Stomach (tissue), 9 donors: Measurements from ENCODE around the gene XRCC1. TPM values are rescaled to one million over a fixed set of nuclear protein-coding genes. Genes with fewer than 3 reads are reported as not detected.
A peak's percentile ranks its signal among the peaks of the same experiment; 100 is the strongest.

Experiments used
- DNase-seq, 2 donors: peaks; one replicate each; pipeline versions ENCODE4 v3.0.0 to v3.0.0-alpha.2; 2013 to 2019
- H3K27ac ChIP-seq, 5 donors: fragments of 200-600 bp in 4 of 5; sonication (generic) in 4 of 5; one replicate each; pipeline ENCODE4 v1.5.1; 2013 to 2019; ENCODE audit warnings: mild to moderate bottlenecking in 1 of 5, moderate library complexity in 1 of 5
- H3K27me3 ChIP-seq, 3 donors: fragments of 200-600 bp; sonication (generic); one replicate each; pipeline ENCODE4 v1.5.1; 2017 to 2019; ENCODE audit warnings: mixed run types in 1 of 3
- H3K36me3 ChIP-seq, 4 donors: fragments of 200-600 bp; sonication (generic); 1 replicate in 3 of 4; 2 replicates in 1 of 4; pipeline ENCODE4 v1.5.1; 2016 to 2019
- H3K4me1 ChIP-seq, 4 donors: fragments of 200-600 bp; sonication (generic); one replicate each; pipeline ENCODE4 v1.5.1; 2016 to 2019
- H3K4me3 ChIP-seq, 4 donors: fragments of 200-600 bp; sonication (generic) in 3 of 4; one replicate each; pipeline ENCODE4 v1.5.1; 2016 to 2019; ENCODE audit warnings: mild to moderate bottlenecking in 1 of 4
- H3K9me3 ChIP-seq, 4 donors: fragments of 200-600 bp; sonication (generic); one replicate each; pipeline ENCODE4 v1.5.1; 2016 to 2019
- EP300 ChIP-seq: sonication (generic); formaldehyde crosslinking; IDR thresholded peaks from one replicate; pipeline ENCODE4 v1.6.1; 2017; ENCODE audit warnings: antibody characterized with exemption
- POLR2A ChIP-seq, 4 donors: fragments of 450-650 bp; IDR thresholded peaks; one replicate each; pipeline ENCODE4 v1.6.1; 2016; ENCODE audit warnings: antibody characterized with exemption in 4 of 4, control low read depth in 2 of 4, mild to moderate bottlenecking in 1 of 4, moderate library complexity in 1 of 4
- POLR2AphosphoS5 ChIP-seq, 3 donors: sonication (generic); formaldehyde crosslinking; IDR thresholded peaks; one replicate each; pipeline ENCODE4 v1.6.1; 2016; ENCODE audit warnings: antibody characterized with exemption in 3 of 3
- WGBS, 5 donors: extraction: QIAGEN DNeasy Blood & Tissue Kit in 3 of 5; methylation state at CpG; one replicate each; pipeline versions ENCODE4 v1.1.5 to v1.1.7; 2013 to 2018; 5-methylcytosine and 5-hydroxymethylcytosine counted together
- intact Hi-C: fragments of 100-400 bp; cut with DNase I; formaldehyde crosslinking; loops from one replicate; pipeline ENCODE4 v1.15.1; 2023; ENCODE audit warnings: low total_unique reads
- polyA plus RNA-seq, 3 donors: library from polyadenylated mRNA; stranded (reverse); fragments of 200-250 nt; gene quantifications; one replicate each; pipeline ENCODE4 v1.2.3, GENCODE V29; 2013
- total RNA-seq, 5 donors: library from RNA; depleted of rRNA; stranded (reverse); fragments of >200 nt; gene quantifications; one replicate each; pipeline versions ENCODE4 v1.1.0 to v1.2.3, GENCODE V29; 2014 to 2016
- TF ChIP-seq, protein P1 (sequence below), 7 experiments: fragments of 450-650 bp in 4 of 7; fragments of 200-600 bp in 3 of 7; sonication (generic) in 3 of 7; IDR thresholded peaks; one replicate each; pipeline ENCODE4 v1.5.1; 2016 to 2019; ENCODE audit warnings: antibody characterized with exemption in 7 of 7, control low read depth in 2 of 7, mild to moderate bottlenecking in 1 of 7
- donor health status: healthy with polysubstance abuse.
- donor health status: Bipolar disorder and iron deficiency.
- donor health status: healthy.

Gene XRCC1
- total and polyA plus RNA-seq, 8 donors: 10.8 to 42.5 (median 17.4) TPM

DNA sequence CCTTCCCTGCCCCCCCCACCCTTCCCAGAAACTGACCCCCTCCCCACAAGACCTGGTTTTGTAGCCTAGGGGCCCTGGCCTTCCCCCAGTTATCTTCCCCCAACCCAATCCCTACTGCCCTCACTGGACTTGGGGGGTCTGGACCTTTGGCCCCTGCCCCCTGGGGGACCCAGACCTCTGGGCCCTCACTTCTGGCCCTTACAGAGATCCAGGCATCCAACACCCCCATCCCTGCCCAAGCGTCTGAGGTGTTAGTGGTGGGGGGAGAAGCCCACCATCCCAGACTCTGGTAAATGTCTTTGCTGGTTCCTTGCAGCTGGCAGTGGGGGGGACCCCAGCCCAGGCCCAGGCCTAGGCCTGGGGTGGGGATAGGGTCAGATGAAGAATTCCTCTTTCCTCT, 47.6 kb upstream of the XRCC1 start:
- WGBS, 5 donors: 64 to 100% (median 88%) methylated on average over 1 of the region's 1 CpG
- no peak for DNase-seq
- Histone ChIP-seq H3K27me3 (no peaks in the 10 kb centered on the region), H3K27ac (no peak overlapping the region), H3K9me3 (no peaks in the 10 kb centered on the region), H3K36me3 (no peaks in the 10 kb centered on the region), H3K4me3 (no peak overlapping the region), H3K4me1 (peaks cover 0 to 33% (median 23%) of the 10 kb centered on the region in 4 donors)
- TF ChIP-seq, protein P1, sequence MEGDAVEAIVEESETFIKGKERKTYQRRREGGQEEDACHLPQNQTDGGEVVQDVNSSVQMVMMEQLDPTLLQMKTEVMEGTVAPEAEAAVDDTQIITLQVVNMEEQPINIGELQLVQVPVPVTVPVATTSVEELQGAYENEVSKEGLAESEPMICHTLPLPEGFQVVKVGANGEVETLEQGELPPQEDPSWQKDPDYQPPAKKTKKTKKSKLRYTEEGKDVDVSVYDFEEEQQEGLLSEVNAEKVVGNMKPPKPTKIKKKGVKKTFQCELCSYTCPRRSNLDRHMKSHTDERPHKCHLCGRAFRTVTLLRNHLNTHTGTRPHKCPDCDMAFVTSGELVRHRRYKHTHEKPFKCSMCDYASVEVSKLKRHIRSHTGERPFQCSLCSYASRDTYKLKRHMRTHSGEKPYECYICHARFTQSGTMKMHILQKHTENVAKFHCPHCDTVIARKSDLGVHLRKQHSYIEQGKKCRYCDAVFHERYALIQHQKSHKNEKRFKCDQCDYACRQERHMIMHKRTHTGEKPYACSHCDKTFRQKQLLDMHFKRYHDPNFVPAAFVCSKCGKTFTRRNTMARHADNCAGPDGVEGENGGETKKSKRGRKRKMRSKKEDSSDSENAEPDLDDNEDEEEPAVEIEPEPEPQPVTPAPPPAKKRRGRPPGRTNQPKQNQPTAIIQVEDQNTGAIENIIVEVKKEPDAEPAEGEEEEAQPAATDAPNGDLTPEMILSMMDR (IDR thresholded peaks at IDR 0.05): no peak
- TF ChIP-seq EP300 (no peak), POLR2AphosphoS5 (IDR thresholded peaks at IDR 0.05) (no peak), POLR2A (IDR thresholded peaks at IDR 0.05) (no peak)
- intact Hi-C loops: no loop called here

- 53 to 86% (median 74%) methylated on average over 4 of the region's 4 CpGs for WGBS, 5 donors
- Histone ChIP-seq H3K36me3 (no peaks in the 10 kb centered on the region), H3K9me3 (no peaks in the 10 kb centered on the region), H3K27ac (no peak overlapping the region), H3K4me3 (no peak overlapping the region), H3K27me3 (no peaks in the 10 kb centered on the region), H3K4me1 (peaks cover 0 to 33% (median 23%) of the 10 kb centered on the region in 4 donors)
- no peak for DNase-seq
- intact Hi-C loops: no loop called here
- TF ChIP-seq, protein P1 (IDR thresholded peaks at IDR 0.05): no peak
- no peak for TF ChIP-seq POLR2A (IDR thresholded peaks at IDR 0.05)
Measured at GRCh38 chr19:43622070-43622469, 46.7 kb upstream of the XRCC1 start.

DNA sequence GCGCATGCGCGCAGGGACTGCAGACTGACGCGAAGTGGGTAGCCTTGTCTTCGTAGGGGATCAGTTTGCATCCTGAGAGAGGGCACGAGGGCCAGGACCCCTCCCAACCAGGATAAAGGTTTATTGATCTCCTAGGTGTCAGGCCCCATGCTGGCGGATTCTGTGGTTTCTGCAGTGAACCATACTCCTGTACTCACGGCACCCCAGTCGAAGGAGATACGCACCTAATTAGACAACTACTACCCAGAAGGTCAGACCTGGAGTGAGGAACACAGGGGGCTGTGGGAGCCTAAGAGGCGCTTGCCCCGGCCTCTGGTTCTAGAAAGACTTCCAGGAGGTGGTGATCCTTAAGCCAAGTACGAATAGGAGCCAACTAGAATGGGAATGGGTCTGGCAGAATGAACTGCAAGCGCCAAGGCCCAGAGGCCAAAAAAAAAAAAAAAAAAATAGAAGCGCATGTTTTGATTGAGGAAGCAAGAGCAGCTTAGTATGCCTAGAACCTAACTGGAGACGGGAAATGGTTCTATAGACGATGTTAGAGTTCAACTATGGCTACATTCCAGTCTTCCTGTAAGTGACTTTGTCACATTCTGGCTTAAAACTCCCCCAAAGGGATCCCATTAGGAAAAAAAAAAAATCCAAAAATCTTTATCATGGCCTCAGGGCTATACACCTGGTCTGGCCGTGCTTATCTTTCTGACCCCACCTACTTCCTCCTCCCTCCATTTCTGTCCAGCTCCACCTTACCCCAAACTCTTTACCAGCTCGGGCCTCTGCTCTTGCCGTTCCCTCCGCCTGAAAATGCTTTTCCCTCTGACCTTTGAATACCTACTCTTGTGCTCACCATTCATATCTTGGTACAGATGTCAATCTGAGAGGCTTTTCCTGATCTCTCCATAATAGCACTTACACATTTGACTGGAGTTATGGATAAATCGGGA, 45.0 kb upstream of the XRCC1 start:
- 33 to 51% (median 36%) methylated on average over 15 to 23 of the region's 23 CpGs for WGBS, 5 donors
- H3K27me3 ChIP-seq: no peaks in the 10 kb centered on the region
- H3K27ac ChIP-seq: peak overlapping the region; percentile 86 to 96 (median 95)
- peaks cover 0 to 39% (median 27%) of the 10 kb centered on the region in 4 donors for H3K4me1 ChIP-seq
- no peak for TF ChIP-seq POLR2A (IDR thresholded peaks at IDR 0.05)
- TF ChIP-seq, protein P1 (IDR thresholded peaks at IDR 0.05): no peak
- no peak for TF ChIP-seq EP300
- no peak for TF ChIP-seq POLR2AphosphoS5 (IDR thresholded peaks at IDR 0.05)
- H3K9me3 ChIP-seq: no peaks in the 10 kb centered on the region
- H3K4me3 ChIP-seq: peak overlapping the region; percentile 71 to 80 (median 76)
- DNase-seq: no peak
- no peaks in the 10 kb centered on the region for H3K36me3 ChIP-seq
- intact Hi-C loops: no loop called here

- peak within 1 kb of the TSS; percentile 86 to 96 (median 95) for H3K27ac ChIP-seq
- WGBS, 5 donors: 0 to 1% (median 0%) methylated on average over 65 to 81 of the region's 81 CpGs
Measured at GRCh38 chr19:43619262-43620060, 44.1 kb upstream of the XRCC1 start, which contains the start of gene ZNF428. Gene ZNF428, minus strand, starts transcription at chr19:43619629. Its CDS starts 5,325 bp downstream, at chr19:43614304.

More at GRCh38 chr19:43619262-43620060, 44.1 kb upstream of the XRCC1 start, which contains the start of gene ZNF428:
- no peaks in the 10 kb centered on the region for H3K9me3 ChIP-seq
- H3K4me1 ChIP-seq: peaks cover 0 to 37% (median 23%) of the 10 kb centered on the region in 4 donors
- H3K27me3 ChIP-seq: no peaks in the 10 kb centered on the region
- peak within 1 kb of the TSS; percentile 71 to 80 (median 76) for H3K4me3 ChIP-seq
- H3K36me3 ChIP-seq: peaks cover 0 to under 1% (median 0%) of the 10 kb centered on the region in 4 donors
- intact Hi-C loops: no loop called here
- peak; percentile 87 to 97 for DNase-seq
- TF ChIP-seq POLR2A (IDR thresholded peaks at IDR 0.05) (peak in 1 of 4 donors; percentile 23), EP300 (no peak), POLR2AphosphoS5 (IDR thresholded peaks at IDR 0.05) (peak; percentile 38 to 87 (median 77))
- TF ChIP-seq, protein P1 (IDR thresholded peaks at IDR 0.05): no peak
